ENCODE results near the gene NFATC4. TPM values are rescaled to one million over a fixed set of nuclear protein-coding genes. Genes with fewer than 3 reads are reported as not detected.

The NFATC4 gene
- polyA plus RNA-seq, 3 donors: not detected

Small RNA genes lying within 50 kb of the gene (small RNA-seq; reads per million reads assigned to genes)
- gene RF00026 (ENCODE audit: insufficient read length, low read depth): not detected

Other genes starting within 250 kb of the NFATC4 start
- gene FITM1, start 237.5 kb upstream of the NFATC4 start, polyA plus RNA-seq: 1 to 10 TPM in 1 of 3 donors, not detected in 2; 2.1 TPM
- gene PSME1, start 232.0 kb upstream of the NFATC4 start, polyA plus RNA-seq: 100 to 1,000 TPM; 435 to 759 (median 729) TPM
- gene EMC9, start 226.6 kb upstream of the NFATC4 start, polyA plus RNA-seq: 1 to 10 TPM; 6.4 to 9.4 (median 8.5) TPM
- gene PSME2, start 221.6 kb upstream of the NFATC4 start, polyA plus RNA-seq: 100 to 1,000 TPM; 237 to 593 (median 579) TPM
- 10 to 100 TPM; 30.7 to 63.2 (median 36.8) TPM for gene RNF31, start 220.7 kb upstream of the NFATC4 start, polyA plus RNA-seq
- 100 to 1,000 TPM in 1 of 3 donors, 10 to 100 TPM in 2; 44.7 to 208 (median 56.0) TPM for gene IRF9, start 206.9 kb upstream of the NFATC4 start, polyA plus RNA-seq
- gene REC8, start 196.1 kb upstream of the NFATC4 start, polyA plus RNA-seq: 10 to 100 TPM in 1 of 3 donors, 1 to 10 TPM in 2; 1.4 to 46.4 (median 2.3) TPM
- gene IPO4, start 179.4 kb upstream of the NFATC4 start, polyA plus RNA-seq: 10 to 100 TPM in 1 of 3 donors, 1 to 10 TPM in 2; 4.1 to 14.2 (median 4.3) TPM
- gene TM9SF1, start 172.7 kb upstream of the NFATC4 start, polyA plus RNA-seq: 10 to 100 TPM; 14.6 to 56.0 (median 51.1) TPM
- under 1 TPM in 2 of 3 donors, not detected in 1; 0.07 to 0.13 TPM for gene TSSK4, start 162.5 kb upstream of the NFATC4 start, polyA plus RNA-seq
- gene CHMP4A, start 154.7 kb upstream of the NFATC4 start, polyA plus RNA-seq: 100 to 1,000 TPM in 2 of 3 donors, 10 to 100 TPM in 1; 99.0 to 128 (median 102) TPM
- gene MDP1, start 152.1 kb upstream of the NFATC4 start, polyA plus RNA-seq: 10 to 100 TPM; 17.5 to 49.6 (median 37.5) TPM
- gene NEDD8, start 135.8 kb upstream of the NFATC4 start, polyA plus RNA-seq: 100 to 1,000 TPM; 164 to 335 (median 306) TPM
- gene GMPR2, start 135.3 kb upstream of the NFATC4 start, polyA plus RNA-seq: 10 to 100 TPM; 84.4 to 84.7 (median 84.5) TPM
- gene TINF2, start 125.6 kb upstream of the NFATC4 start, polyA plus RNA-seq: 100 to 1,000 TPM in 2 of 3 donors, 10 to 100 TPM in 1; 63.6 to 151 (median 137) TPM
- 1 to 10 TPM in 1 of 3 donors, not detected in 2; 7.8 TPM for gene TGM1, start 105.0 kb upstream of the NFATC4 start, polyA plus RNA-seq
- 100 to 1,000 TPM in 1 of 3 donors, 10 to 100 TPM in 2; 34.5 to 125 (median 35.4) TPM for gene RABGGTA, start 96.6 kb upstream of the NFATC4 start, polyA plus RNA-seq
- 10 to 100 TPM; 31.6 to 49.4 (median 48.8) TPM for gene DHRS1, start 68.4 kb upstream of the NFATC4 start, polyA plus RNA-seq
- 10 to 100 TPM in 1 of 3 donors, 1 to 10 TPM in 2; 1.2 to 16.6 (median 1.3) TPM for gene NOP9, start 68.3 kb upstream of the NFATC4 start, polyA plus RNA-seq
- gene CIDEB, start 60.2 kb upstream of the NFATC4 start, polyA plus RNA-seq: 100 to 1,000 TPM in 1 of 3 donors, 10 to 100 TPM in 2; 36.4 to 126 (median 63.8) TPM
- gene LTB4R2, start 58.0 kb upstream of the NFATC4 start, polyA plus RNA-seq: 10 to 100 TPM in 1 of 3 donors, 1 to 10 TPM in 2; 2.7 to 25.1 (median 2.9) TPM
- 10 to 100 TPM; 51.5 to 98.5 (median 87.3) TPM for gene LTB4R, start 56.7 kb upstream of the NFATC4 start, polyA plus RNA-seq
- gene ADCY4, start 33.1 kb upstream of the NFATC4 start, polyA plus RNA-seq: 10 to 100 TPM in 1 of 3 donors, under 1 TPM in 2; 0.69 to 11.9 (median 0.70) TPM
- gene RIPK3, start 28.2 kb upstream of the NFATC4 start, polyA plus RNA-seq: 10 to 100 TPM; 11.7 to 69.6 (median 11.8) TPM
- gene NYNRIN, start 30.8 kb downstream of the NFATC4 start, polyA plus RNA-seq: under 1 TPM; 0.18 to 0.84 (median 0.40) TPM
- 1 to 10 TPM in 1 of 3 donors, under 1 TPM in 1, not detected in 1; 0.07 to 1.1 TPM for gene CBLN3, start 61.5 kb downstream of the NFATC4 start, polyA plus RNA-seq
- gene KHNYN, start 61.8 kb downstream of the NFATC4 start, polyA plus RNA-seq: 10 to 100 TPM; 12.4 to 39.8 (median 16.0) TPM
- gene SDR39U1, start 74.6 kb downstream of the NFATC4 start, polyA plus RNA-seq: 100 to 1,000 TPM in 1 of 3 donors, 10 to 100 TPM in 2; 37.3 to 110 (median 39.2) TPM
- gene CMA1, start 140.1 kb downstream of the NFATC4 start, polyA plus RNA-seq: not detected
- gene CTSG, start 208.1 kb downstream of the NFATC4 start, polyA plus RNA-seq: under 1 TPM; 0.16 to 0.89 (median 0.40) TPM
- 1 to 10 TPM in 1 of 3 donors, under 1 TPM in 2; 0.15 to 1.6 (median 0.94) TPM for gene GZMH, start 241.5 kb downstream of the NFATC4 start, polyA plus RNA-seq

Data from CD14-positive monocyte (primary cell).